Measurements from ENCODE around the gene LPIN1. TPM values are rescaled to one million over a fixed set of nuclear protein-coding genes. Genes with fewer than 3 reads are reported as not detected.

LPIN1 gene
- total and polyA plus RNA-seq, 2 of the 13 experiments (the other 11 are each of a cell fraction or from before 2014, with no cell fraction given): 9.7 to 19.4 TPM

- TF ChIP-seq PAXIP1 (CRISPR knock-in tag; conservative IDR thresholded peaks at IDR 0.05) (peak; percentile 95), LCORL (IDR thresholded peaks at IDR 0.05) (no peak; the same call in 1 of the 2 replicates), LCORL (CRISPR knock-in tag; IDR thresholded peaks at IDR 0.05) (peak; percentile 93), PTBP1 (IDR thresholded peaks at IDR 0.05; ENCODE audit: low read depth, low read length, poor library complexity, severe bottlenecking) (peak; percentile 39), TSC22D2 (CRISPR knock-in tag; IDR thresholded peaks at IDR 0.05; ENCODE audit: borderline replicate concordance) (0 out of 2 replicates have a peak, but pooled peaks have one; percentile 72), ZNF331 (CRISPR knock-in tag; IDR thresholded peaks at IDR 0.05) (peak; percentile 55; the same call in 1 of the 2 replicates), MEF2D (CRISPR knock-in tag; IDR thresholded peaks at IDR 0.05) (peak; percentile 76), KDM2A (CRISPR knock-in tag; IDR thresholded peaks at IDR 0.05; ENCODE audit: borderline replicate concordance, low read depth) (peak; percentile 64; the same call in 1 of the 2 replicates), ZNF746 (CRISPR knock-in tag; IDR thresholded peaks at IDR 0.05) (peak; percentile 57; the same call in 1 of the 2 replicates), KDM4B (CRISPR knock-in tag; IDR thresholded peaks at IDR 0.05) (0 out of 2 replicates have a peak, but pooled peaks have one; percentile 31), FOSL2 (CRISPR knock-in tag; IDR thresholded peaks at IDR 0.05) (peak; percentile 99), MED8 (CRISPR knock-in tag; IDR thresholded peaks at IDR 0.05; ENCODE audit: insufficient replicate concordance) (peak; percentile 56), NR2F6 (IDR thresholded peaks at IDR 0.05) (no peak; the same call in 1 of the 2 replicates), NR2F6 (CRISPR knock-in tag; IDR thresholded peaks at IDR 0.05) (peak; percentile 41; the same call in 1 of the 2 replicates), KLF11 (CRISPR knock-in tag; IDR thresholded peaks at IDR 0.05) (peak; percentile 26; the same call in 1 of the 2 replicates), FOXJ3 (CRISPR knock-in tag; IDR thresholded peaks at IDR 0.05; ENCODE audit: borderline replicate concordance) (peak; percentile 82; the same call in 1 of the 2 replicates), SOX6 (IDR thresholded peaks at IDR 0.05) (no peak), SOX6 (CRISPR knock-in tag; IDR thresholded peaks at IDR 0.05) (peak; percentile 94), FUBP1 (CRISPR knock-in tag; IDR thresholded peaks at IDR 0.05; ENCODE audit: borderline replicate concordance) (no peak), RXRB (CRISPR knock-in tag; IDR thresholded peaks at IDR 0.05; ENCODE audit: borderline replicate concordance) (peak; percentile 64), HMGXB4 (CRISPR knock-in tag; IDR thresholded peaks at IDR 0.05; ENCODE audit: borderline replicate concordance in 1 of 2, low read depth in 1 of 2) (peak; percentile 14 to 72; a peak in 3 of 4 replicates), NKX3-1 (CRISPR knock-in tag; IDR thresholded peaks at IDR 0.05) (peak; percentile 58; the same call in 1 of the 2 replicates), HHEX (CRISPR knock-in tag; IDR thresholded peaks at IDR 0.05) (no peak)
These were observed 83.7 kb downstream of the LPIN1 start (continued) for GRCh38 chr2:11829947-11830707.
